Skeletal muscle satellite cell (primary cell): ENCODE measurements around the gene ANXA9.

Experiments used
- H3K27me3 ChIP-seq: 2 replicates; pipeline ENCODE4 v1.7.0; 2013; ENCODE audit warnings: low read length; ENCODE audit not compliant: control insufficient read depth, insufficient read depth
- H3K36me3 ChIP-seq: 2 replicates; pipeline ENCODE4 v1.7.0; 2013; ENCODE audit warnings: mild to moderate bottlenecking, control low read depth, low read length; ENCODE audit not compliant: insufficient read depth
- H3K4me1 ChIP-seq: 2 replicates; pipeline ENCODE4 v1.7.0; 2013; ENCODE audit warnings: low read length; ENCODE audit not compliant: control insufficient read depth, insufficient read depth
- H3K4me2 ChIP-seq: 2 replicates; pipeline ENCODE4 v1.7.0; 2013; ENCODE audit warnings: mild to moderate bottlenecking, low read length
- H3K4me3 ChIP-seq: 2 replicates; pipeline ENCODE4 v1.7.0; 2013; ENCODE audit warnings: low read length
- H3K9ac ChIP-seq: 2 replicates; pipeline ENCODE4 v1.7.0; 2013; ENCODE audit warnings: mild to moderate bottlenecking, low read depth, low read length, moderate library complexity
- H3K9me3 ChIP-seq: replicated peaks from 2 replicates; pipeline ENCODE4 v1.7.0; 2013; ENCODE audit warnings: mild to moderate bottlenecking, control low read depth, low read length

ANXA9 gene

DNA sequence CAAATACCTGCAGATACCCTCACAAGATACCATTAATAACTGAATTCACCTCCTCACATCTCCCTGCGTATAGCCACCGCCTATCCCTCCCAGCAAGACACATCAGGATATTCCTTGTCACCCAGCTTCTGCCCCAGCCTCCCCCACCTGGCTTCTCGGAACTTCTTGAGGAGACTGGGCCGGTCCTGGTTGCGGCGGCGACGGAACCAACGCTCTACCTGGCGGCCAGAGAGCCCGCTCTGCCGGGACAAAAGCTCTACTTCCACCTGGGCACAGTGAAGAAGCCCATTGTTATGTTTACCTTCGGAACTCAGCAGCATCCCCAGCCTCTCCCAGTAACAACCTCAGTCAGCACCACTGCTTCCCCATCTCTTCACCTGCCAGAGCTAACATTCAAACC, 14.2 kb upstream of the ANXA9 start:
- Histone ChIP-seq H3K4me2 (no peak overlapping the region), H3K9ac (no peak overlapping the region), H3K4me3 (no peak overlapping the region), H3K9me3 (no peaks in the 10 kb centered on the region), H3K36me3 (peaks cover 56% of the 10 kb centered on the region), H3K27me3 (no peaks in the 10 kb centered on the region), H3K4me1 (peaks cover 27% of the 10 kb centered on the region)

- Histone ChIP-seq H3K9ac (no peak overlapping the region), H3K4me1 (peaks cover 31% of the 10 kb centered on the region), H3K4me3 (no peak overlapping the region), H3K9me3 (no peaks in the 10 kb centered on the region), H3K4me2 (no peak overlapping the region), H3K27me3 (no peaks in the 10 kb centered on the region), H3K36me3 (peaks cover 50% of the 10 kb centered on the region)
Measured at GRCh38 chr1:150968491-150968890, 13.6 kb upstream of the ANXA9 start.

- Histone ChIP-seq H3K4me3 (no peak overlapping the region), H3K9me3 (no peaks in the 10 kb centered on the region), H3K4me1 (peaks cover 31% of the 10 kb centered on the region), H3K27me3 (no peaks in the 10 kb centered on the region), H3K9ac (no peak overlapping the region), H3K4me2 (no peak overlapping the region), H3K36me3 (peaks cover 39% of the 10 kb centered on the region)
Measured at GRCh38 chr1:150969626-150970025, 12.5 kb upstream of the ANXA9 start.

- Histone ChIP-seq H3K4me1 (peaks cover 36% of the 10 kb centered on the region), H3K9ac (peak overlapping the region; percentile 96), H3K4me3 (peak overlapping the region; percentile 86)
Measured at GRCh38 chr1:150970808-150971582, 11.1 kb upstream of the ANXA9 start.

DNA sequence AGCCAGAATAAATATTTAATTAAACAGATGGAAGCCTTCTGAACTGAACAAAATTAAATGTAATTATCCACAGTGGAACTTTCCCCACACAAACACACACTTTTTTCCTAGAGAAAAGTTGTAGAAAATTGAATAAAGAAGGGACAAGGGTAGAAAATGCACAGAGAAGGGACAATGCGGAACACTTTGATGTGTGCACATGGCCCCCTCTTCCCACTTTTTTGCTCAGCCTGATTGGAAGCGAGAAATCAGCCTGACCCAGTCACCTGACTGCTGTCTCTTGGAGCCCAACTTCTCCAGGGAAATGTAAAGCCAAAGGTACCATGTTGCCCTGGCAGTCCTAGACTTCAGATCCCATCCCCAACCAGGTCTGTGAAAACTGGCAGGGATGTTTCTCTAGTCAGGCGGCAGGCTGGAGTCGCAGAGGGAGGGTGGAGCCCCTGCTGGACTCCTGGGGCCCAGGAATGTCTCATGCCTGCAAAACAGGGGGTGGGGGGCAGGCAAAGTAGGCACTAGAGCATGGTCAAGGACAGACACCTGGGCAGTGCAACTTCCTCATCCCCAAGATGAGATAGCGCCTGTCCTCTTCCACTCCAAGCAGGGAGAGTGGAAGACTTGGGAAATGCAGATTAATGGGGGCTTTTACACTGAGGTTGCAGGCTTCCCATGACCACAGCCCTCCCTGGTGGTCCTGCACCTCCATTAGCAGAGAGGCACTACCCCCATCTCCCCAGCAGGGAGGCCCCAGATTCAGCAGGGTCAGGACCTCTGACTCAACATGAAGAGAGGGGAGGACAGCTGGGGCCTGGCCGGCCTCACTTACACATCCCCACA, 10.3 kb upstream of the ANXA9 start:
- peak overlapping the region; percentile 96 for H3K4me2 ChIP-seq
- peak overlapping the region; percentile 96 for H3K9ac ChIP-seq
- no peaks in the 10 kb centered on the region for H3K27me3 ChIP-seq
- H3K36me3 ChIP-seq: peaks cover 22% of the 10 kb centered on the region
- peaks cover 39% of the 10 kb centered on the region for H3K4me1 ChIP-seq
- no peaks in the 10 kb centered on the region for H3K9me3 ChIP-seq
- H3K4me3 ChIP-seq: peak overlapping the region; percentile 86

More at GRCh38 chr1:150970808-150971582, 11.1 kb upstream of the ANXA9 start:
- H3K4me2 ChIP-seq: peak overlapping the region; percentile 96
- H3K27me3 ChIP-seq: no peaks in the 10 kb centered on the region
- H3K9me3 ChIP-seq: no peaks in the 10 kb centered on the region
- peaks cover 30% of the 10 kb centered on the region for H3K36me3 ChIP-seq

DNA sequence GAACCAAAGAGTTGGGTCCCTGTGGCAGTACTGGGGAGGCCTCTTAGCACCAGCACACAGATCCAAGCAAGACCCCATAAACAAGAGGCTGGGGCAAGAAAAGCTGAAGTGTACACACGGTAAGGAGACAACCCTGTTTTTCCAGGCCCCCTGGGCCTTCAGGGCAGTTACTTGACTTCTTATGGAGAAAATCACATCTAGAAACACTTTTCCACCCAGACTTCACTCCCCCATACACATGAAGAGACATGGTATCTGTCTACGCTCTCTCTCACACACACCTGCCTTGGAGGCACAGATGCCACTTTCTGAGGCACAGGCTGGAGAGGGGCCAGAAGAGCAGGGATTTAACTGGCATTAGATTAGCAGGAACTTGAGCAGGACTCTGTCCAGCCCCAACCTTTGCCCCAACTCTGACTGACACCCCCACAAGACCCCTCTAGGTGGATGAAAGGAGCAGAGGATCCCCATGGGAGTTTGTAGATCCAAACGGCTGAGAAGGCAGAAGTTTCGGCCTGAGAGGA, 9.6 kb upstream of the ANXA9 start:
- peaks cover 46% of the 10 kb centered on the region for H3K4me1 ChIP-seq
- H3K4me2 ChIP-seq: peak overlapping the region; percentile 96
- no peaks in the 10 kb centered on the region for H3K27me3 ChIP-seq
- H3K9me3 ChIP-seq: no peaks in the 10 kb centered on the region
- peak overlapping the region; percentile 86 for H3K4me3 ChIP-seq
- peak overlapping the region; percentile 96 for H3K9ac ChIP-seq
- H3K36me3 ChIP-seq: peaks cover 16% of the 10 kb centered on the region

DNA sequence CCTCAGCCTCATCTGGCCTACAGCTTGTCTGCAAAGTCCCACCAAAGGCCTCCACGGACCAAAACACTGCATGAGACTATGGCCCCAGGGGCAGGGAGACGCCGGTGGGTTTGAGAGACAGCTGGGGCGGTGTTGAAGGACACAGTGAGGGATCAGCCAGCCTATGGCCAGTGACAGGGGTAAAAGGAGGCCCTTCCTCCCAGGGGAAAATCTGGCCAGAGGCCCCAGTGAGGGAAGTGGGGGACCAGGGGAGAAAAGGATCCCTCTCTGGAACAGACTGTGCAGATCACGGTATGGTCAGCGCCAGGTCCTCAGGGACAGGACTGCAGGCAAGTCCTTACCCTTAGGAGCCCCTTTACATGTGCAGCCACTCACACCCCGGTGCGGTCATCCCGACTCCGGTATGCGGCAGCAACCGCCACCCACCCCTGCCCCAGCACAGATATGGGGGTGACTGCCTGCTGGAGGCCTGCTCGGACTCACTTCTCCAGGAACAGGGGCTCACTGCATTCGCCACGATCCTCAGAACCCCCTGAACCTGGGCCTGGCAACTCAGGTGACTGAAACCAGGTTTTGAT, 8.7 kb upstream of the ANXA9 start:
- Histone ChIP-seq H3K4me1 (peaks cover 55% of the 10 kb centered on the region), H3K27me3 (no peaks in the 10 kb centered on the region), H3K4me2 (peak overlapping the region; percentile 96), H3K36me3 (peaks cover 7% of the 10 kb centered on the region), H3K9me3 (no peaks in the 10 kb centered on the region), H3K4me3 (peak overlapping the region; percentile 86), H3K9ac (peak overlapping the region; percentile 96)

GRCh38 chr1:150973836-150974579, 8.1 kb upstream of the ANXA9 start:
- H3K4me1 ChIP-seq: peaks cover 59% of the 10 kb centered on the region
- H3K9ac ChIP-seq: peak overlapping the region; percentile 96
- H3K4me3 ChIP-seq: peak overlapping the region; percentile 86
- peak overlapping the region; percentile 96 for H3K4me2 ChIP-seq
- no peaks in the 10 kb centered on the region for H3K9me3 ChIP-seq
- no peaks in the 10 kb centered on the region for H3K27me3 ChIP-seq
- H3K36me3 ChIP-seq: peaks cover under 1% of the 10 kb centered on the region

- Histone ChIP-seq H3K36me3 (no peaks in the 10 kb centered on the region), H3K27me3 (no peaks in the 10 kb centered on the region), H3K4me1 (peaks cover 67% of the 10 kb centered on the region), H3K9me3 (no peaks in the 10 kb centered on the region), H3K9ac (peak within 1 kb of the TSS; percentile 96), H3K4me3 (peak within 1 kb of the TSS; percentile 86), H3K4me2 (peak within 1 kb of the TSS; percentile 96)
Measured at GRCh38 chr1:150974580-150975478, 7.3 kb upstream of the ANXA9 start, which contains the start of gene CERS2. Gene CERS2 (minus strand): TSS chr1:150974835. CDS start chr1:150969090, 5,745 bp downstream.

- Histone ChIP-seq H3K4me1 (peaks cover 61% of the 10 kb centered on the region), H3K4me3 (no peak overlapping the region), H3K9me3 (no peaks in the 10 kb centered on the region), H3K4me2 (peak overlapping the region; percentile 71), H3K36me3 (no peaks in the 10 kb centered on the region), H3K27me3 (no peaks in the 10 kb centered on the region), H3K9ac (no peak overlapping the region)
Measured at GRCh38 chr1:150976401-150976821, 5.7 kb upstream of the ANXA9 start.
